Stimulated activated CD4-positive, alpha-beta T cell treated with anti-CD3 and anti-CD28 coated beads, Interleukin-15, amount 100 ng/mL, for 1 hour (primary cell): ENCODE data around the gene TXNDC16.
A peak's percentile ranks its signal among the peaks of the same experiment; 100 is the strongest.
"Not testable (repeated sequence)": the region's sequence is repeated elsewhere in the genome, so short reads cannot be mapped to it uniquely, and the experiment has no call there.

Experiments used
- DNase-seq, 2 donors: peaks; one replicate each; pipeline ENCODE4 v3.0.0-alpha.2; 2020; ENCODE audit warnings: low read depth in 1 of 2, low spot score in 1 of 2

Gene TXNDC16

GRCh38 chr14:52552063-52552988, at the start of gene TXNDC16, which contains the start of gene GPR137C:
TXNDC16 (minus strand) TSS chr14:52552505; CDS start chr14:52543557, 8,948 bp downstream.
GPR137C (plus strand) TSS chr14:52552836; CDS start chr14:52553148, 312 bp downstream.
- DNase-seq = peak; percentile 95 to 97

GRCh38 chr14:52599974-52600373, 47.7 kb upstream of the TXNDC16 start:
- DNase-seq = no peak

- DNase-seq = no peak
Measured at GRCh38 chr14:52598568-52598967, 46.3 kb upstream of the TXNDC16 start.

GRCh38 chr14:52596861-52597260, 44.6 kb upstream of the TXNDC16 start:
- no peak for DNase-seq

GRCh38 chr14:52596320-52596719, 44.0 kb upstream of the TXNDC16 start:
- DNase-seq = no peak

GRCh38 chr14:52590318-52590717, 38.0 kb upstream of the TXNDC16 start:
- DNase-seq = no peak

- no peak for DNase-seq
Measured at GRCh38 chr14:52589646-52590045, 37.3 kb upstream of the TXNDC16 start.

GRCh38 chr14:52583544-52583943, 31.2 kb upstream of the TXNDC16 start:
- DNase-seq = no peak

GRCh38 chr14:52575858-52576257, 23.6 kb upstream of the TXNDC16 start:
- no peak for DNase-seq

GRCh38 chr14:52568454-52568853, 16.1 kb upstream of the TXNDC16 start:
- DNase-seq = not testable (repeated sequence)

- no peak for DNase-seq
Measured at GRCh38 chr14:52563120-52563519, 10.8 kb upstream of the TXNDC16 start.

GRCh38 chr14:52558688-52559087, 6.4 kb upstream of the TXNDC16 start:
- no peak for DNase-seq

- DNase-seq = peak; percentile 59 to 69
Measured at GRCh38 chr14:52553671-52554575, 1.6 kb upstream of the TXNDC16 start.

- peak; percentile 3 to 12 for DNase-seq
Measured at GRCh38 chr14:52553002-52553670, 831 bp upstream of the TXNDC16 start.

- DNase-seq = no peak
Measured at GRCh38 chr14:52551696-52552062, 626 bp downstream of the TXNDC16 start.

- no peak for DNase-seq
Measured at GRCh38 chr14:52551205-52551604, 1.1 kb downstream of the TXNDC16 start.

GRCh38 chr14:52550661-52551060, 1.6 kb downstream of the TXNDC16 start:
- DNase-seq = no peak

GRCh38 chr14:52547526-52547925, 4.8 kb downstream of the TXNDC16 start:
- DNase-seq = no peak

GRCh38 chr14:52547027-52547426, 5.3 kb downstream of the TXNDC16 start:
- DNase-seq = no peak

GRCh38 chr14:52546318-52546670, 6.0 kb downstream of the TXNDC16 start:
- no peak for DNase-seq
